CD4-positive, CD25-positive, alpha-beta regulatory T cell (primary cell): ENCODE results near the gene ALCAM. TPM values are rescaled to one million over a fixed set of nuclear protein-coding genes. Genes with fewer than 3 reads are reported as not detected.
"Not testable (repeated sequence)": the region's sequence is repeated elsewhere in the genome, so short reads cannot be mapped to it uniquely, and the experiment has no call there.

ENCODE experiments used
- ATAC-seq, 2 donors: fragments of 150-1000 bp; cut with Tn5 transposase; one replicate each; pipeline ENCODE4 v1.10.0; 2021; ENCODE audit warnings: low read depth in 2 of 2, moderate number of reproducible peaks in 2 of 2, moderate library complexity in 1 of 2
- DNase-seq, 3 donors: peaks; one replicate each; pipeline versions ENCODE4 v3.0.0 to v3.0.0-alpha.2; 2012 to 2022; ENCODE audit warnings: mixed read lengths in 1 of 3
- H3K27ac ChIP-seq: one replicate; pipeline ENCODE4 v1.7.0; 2013; ENCODE audit warnings: mild to moderate bottlenecking, low read length; ENCODE audit not compliant: insufficient read depth, poor library complexity, severe bottlenecking
- H3K27me3 ChIP-seq: one replicate; pipeline ENCODE4 v1.7.0; 2013; ENCODE audit warnings: low read length; ENCODE audit not compliant: control insufficient read depth, insufficient read depth
- H3K36me3 ChIP-seq: one replicate; pipeline ENCODE4 v1.7.0; 2013; ENCODE audit warnings: mild to moderate bottlenecking, low read length, moderate library complexity; ENCODE audit not compliant: control insufficient read depth, insufficient read depth
- H3K4me1 ChIP-seq: 2 replicates; pipeline ENCODE4 v1.7.0; 2013; ENCODE audit warnings: mild to moderate bottlenecking, low read length; ENCODE audit not compliant: insufficient read depth, control insufficient read depth, poor library complexity, severe bottlenecking
- H3K4me3 ChIP-seq: one replicate; pipeline ENCODE4 v1.7.0; 2013; ENCODE audit warnings: low read depth, mild to moderate bottlenecking, low read length, moderate library complexity
- H3K9me3 ChIP-seq, 2 experiments: 1 replicate in 1 of 2; 2 replicates in 1 of 2; pipeline ENCODE4 v1.7.0; 2013; ENCODE audit warnings: low read length in 2 of 2, mild to moderate bottlenecking in 1 of 2, moderate library complexity in 1 of 2; ENCODE audit not compliant: control insufficient read depth in 2 of 2
- H3K27ac Mint-ChIP-seq, 3 donors: one replicate each; pipeline ENCODE4 v1.8.0; 2020 to 2022; ENCODE audit warnings: mild to moderate bottlenecking in 3 of 3, mixed read lengths in 3 of 3, moderate library complexity in 2 of 3
- H3K27me3 Mint-ChIP-seq: one replicate; pipeline ENCODE4 v1.8.0; 2022; ENCODE audit warnings: mild to moderate bottlenecking, mixed read lengths
- H3K36me3 Mint-ChIP-seq: one replicate; pipeline ENCODE4 v1.8.0; 2020; ENCODE audit warnings: mixed read lengths
- H3K4me1 Mint-ChIP-seq, 4 donors: one replicate each; pipeline ENCODE4 v1.8.0; 2020 to 2022; ENCODE audit warnings: mixed read lengths in 4 of 4, mild to moderate bottlenecking in 1 of 4
- H3K4me3 Mint-ChIP-seq, 4 donors: one replicate each; pipeline ENCODE4 v1.8.0; 2020 to 2022; ENCODE audit warnings: mild to moderate bottlenecking in 4 of 4, mixed read lengths in 4 of 4, moderate library complexity in 3 of 4
- H3K9me3 Mint-ChIP-seq, 7 donors: one replicate each; pipeline ENCODE4 v1.8.0; 2020 to 2022; ENCODE audit warnings: mixed read lengths in 7 of 7, mild to moderate bottlenecking in 3 of 7, moderate library complexity in 2 of 7
- polyA plus RNA-seq, 4 donors: library from polyadenylated mRNA; unstranded; fragments of 300-500 nt; fragmentation: Illumina TruSeq; gene quantifications; one replicate each; pipeline ENCODE4 v1.2.3, GENCODE V29; 2021
- total RNA-seq: library from RNA; stranded (reverse); gene quantifications from one replicate; pipeline ENCODE4 v1.2.3, GENCODE V29; 2022

ALCAM gene
- total and polyA plus RNA-seq, 5 donors from 2014 or later = 6.1 to 13.2 (median 7.5) TPM

GRCh38 chr3:105377716-105378115 is 11.0 kb downstream of the ALCAM start:
- H3K27me3 ChIP-seq = no peaks in the 10 kb centered on the region
- H3K9me3 ChIP-seq = no peaks in the 10 kb centered on the region
- no peak for DNase-seq
- no peak overlapping the region for H3K27ac Mint-ChIP-seq
- H3K36me3 Mint-ChIP-seq = no peaks in the 10 kb centered on the region
- no peaks in the 10 kb centered on the region for H3K27me3 Mint-ChIP-seq
- no peak overlapping the region for H3K4me3 Mint-ChIP-seq
- H3K36me3 ChIP-seq = no peaks in the 10 kb centered on the region
- no peak for ATAC-seq
- H3K4me3 ChIP-seq = no peak overlapping the region
- peaks cover 0 to 8% (median 2%) of the 10 kb centered on the region in 4 donors for H3K4me1 Mint-ChIP-seq
- no peaks in the 10 kb centered on the region for H3K4me1 ChIP-seq
- H3K27ac ChIP-seq = no peak overlapping the region
- H3K9me3 Mint-ChIP-seq = peaks cover 0 to 1% (median 0%) of the 10 kb centered on the region in 7 donors

GRCh38 chr3:105385179-105385578 is 18.5 kb downstream of the ALCAM start:
- H3K4me1 ChIP-seq = no peaks in the 10 kb centered on the region
- Mint-ChIP-seq H3K27ac (no peak overlapping the region), H3K4me1 (peaks cover 0 to 4% (median 3%) of the 10 kb centered on the region in 4 donors), H3K36me3 (no peaks in the 10 kb centered on the region), H3K27me3 (no peaks in the 10 kb centered on the region), H3K9me3 (peaks cover 0 to 5% (median 1%) of the 10 kb centered on the region in 7 donors), H3K4me3 (no peak overlapping the region)
- ATAC-seq (no peak), DNase-seq (no peak)
- no peak overlapping the region for H3K27ac ChIP-seq
- H3K27me3 ChIP-seq = no peaks in the 10 kb centered on the region
- H3K36me3 ChIP-seq = no peaks in the 10 kb centered on the region
- H3K4me3 ChIP-seq = no peak overlapping the region
- no peaks in the 10 kb centered on the region for H3K9me3 ChIP-seq

- H3K27ac Mint-ChIP-seq = no peak overlapping the region
- Histone ChIP-seq H3K4me3 (no peak overlapping the region), H3K27ac (no peak overlapping the region), H3K4me1 (no peaks in the 10 kb centered on the region), H3K27me3 (no peaks in the 10 kb centered on the region), H3K9me3 (peaks cover 0 to 3% of the 10 kb centered on the region in 2 experiments), H3K36me3 (no peaks in the 10 kb centered on the region)
- no peak overlapping the region for H3K4me3 Mint-ChIP-seq
- no peaks in the 10 kb centered on the region for H3K27me3 Mint-ChIP-seq
- H3K9me3 Mint-ChIP-seq = peaks cover 0 to 11% (median 7%) of the 10 kb centered on the region in 7 donors
- H3K4me1 Mint-ChIP-seq = peaks cover 0 to 4% (median 3%) of the 10 kb centered on the region in 4 donors
- ATAC-seq = no peak
- no peak for DNase-seq
- no peaks in the 10 kb centered on the region for H3K36me3 Mint-ChIP-seq
Observed at GRCh38 chr3:105385819-105386508, 19.3 kb downstream of the ALCAM start.

GRCh38 chr3:105387122-105387751 is 20.5 kb downstream of the ALCAM start:
- H3K27ac ChIP-seq = no peak overlapping the region
- H3K9me3 ChIP-seq = peaks cover 0 to 5% of the 10 kb centered on the region in 2 experiments
- DNase-seq (no peak), ATAC-seq (no peak)
- H3K4me3 Mint-ChIP-seq = no peak overlapping the region
- H3K4me1 Mint-ChIP-seq = peaks cover 0 to 4% (median 3%) of the 10 kb centered on the region in 4 donors
- no peaks in the 10 kb centered on the region for H3K4me1 ChIP-seq
- H3K36me3 Mint-ChIP-seq = no peaks in the 10 kb centered on the region
- no peaks in the 10 kb centered on the region for H3K36me3 ChIP-seq
- no peaks in the 10 kb centered on the region for H3K27me3 Mint-ChIP-seq
- H3K27ac Mint-ChIP-seq = no peak overlapping the region
- H3K9me3 Mint-ChIP-seq = peaks cover 0 to 23% (median 15%) of the 10 kb centered on the region in 7 donors
- no peak overlapping the region for H3K4me3 ChIP-seq
- H3K27me3 ChIP-seq = no peaks in the 10 kb centered on the region

GRCh38 chr3:105388176-105388575 is 21.5 kb downstream of the ALCAM start:
- no peak for ATAC-seq
- H3K4me1 Mint-ChIP-seq = peaks cover 0 to 4% (median under 1%) of the 10 kb centered on the region in 4 donors
- no peaks in the 10 kb centered on the region for H3K27me3 ChIP-seq

GRCh38 chr3:105389759-105390158 is 23.1 kb downstream of the ALCAM start:
- not testable (repeated sequence) for H3K27me3 Mint-ChIP-seq, DNase-seq, H3K4me3 Mint-ChIP-seq, H3K36me3 ChIP-seq, ATAC-seq, H3K4me1 ChIP-seq, H3K4me3 ChIP-seq, H3K27ac ChIP-seq, H3K4me1 Mint-ChIP-seq, H3K27me3 ChIP-seq, H3K36me3 Mint-ChIP-seq, H3K27ac Mint-ChIP-seq
- peaks cover 0 to 12% of the 10 kb centered on the region in 2 experiments for H3K9me3 ChIP-seq
- H3K9me3 Mint-ChIP-seq = peaks cover 0 to 34% (median 18%) of the 10 kb centered on the region in 7 donors

More at GRCh38 chr3:105388176-105388575, 21.5 kb downstream of the ALCAM start:
- peaks cover 3% of the 10 kb centered on the region for H3K36me3 Mint-ChIP-seq
- Histone ChIP-seq H3K9me3 (peaks cover 0 to 12% of the 10 kb centered on the region in 2 experiments), H3K4me3 (no peak overlapping the region), H3K4me1 (no peaks in the 10 kb centered on the region), H3K27ac (no peak overlapping the region), H3K36me3 (no peaks in the 10 kb centered on the region)
- no peaks in the 10 kb centered on the region for H3K27me3 Mint-ChIP-seq
- no peak overlapping the region for H3K27ac Mint-ChIP-seq
- H3K4me3 Mint-ChIP-seq = no peak overlapping the region
- H3K9me3 Mint-ChIP-seq = peaks cover 0 to 32% (median 18%) of the 10 kb centered on the region in 7 donors
- no peak for DNase-seq

- not testable (repeated sequence) for ATAC-seq, H3K4me3 ChIP-seq, H3K4me1 Mint-ChIP-seq, H3K4me3 Mint-ChIP-seq, H3K27me3 ChIP-seq, H3K4me1 ChIP-seq, H3K27me3 Mint-ChIP-seq, H3K27ac Mint-ChIP-seq, H3K36me3 Mint-ChIP-seq, H3K36me3 ChIP-seq, H3K27ac ChIP-seq, DNase-seq
- peaks cover 0 to 34% (median 18%) of the 10 kb centered on the region in 7 donors for H3K9me3 Mint-ChIP-seq
- peaks cover 0 to 12% of the 10 kb centered on the region in 2 experiments for H3K9me3 ChIP-seq
Observed at GRCh38 chr3:105392598-105392997, 25.9 kb downstream of the ALCAM start.
